GM23248 (cell line): ENCODE data around the gene DSC3.

Experiments
- EZH2 ChIP-seq: fragments of 200-600 bp; sonication (generic); IDR thresholded peaks from 2 replicates; pipeline ENCODE4 v1.6.1; 2018; ENCODE audit warnings: antibody characterized with exemption, mild to moderate bottlenecking; ENCODE audit not compliant: insufficient read depth, poor library complexity, severe bottlenecking
- EZH2phosphoT487 ChIP-seq: fragments of 200-600 bp; sonication (generic); IDR thresholded peaks from 2 replicates; pipeline ENCODE4 v1.6.1; 2018; ENCODE audit warnings: antibody characterized with exemption, moderate library complexity, mild to moderate bottlenecking, low read depth; ENCODE audit not compliant: insufficient read depth

DNA sequence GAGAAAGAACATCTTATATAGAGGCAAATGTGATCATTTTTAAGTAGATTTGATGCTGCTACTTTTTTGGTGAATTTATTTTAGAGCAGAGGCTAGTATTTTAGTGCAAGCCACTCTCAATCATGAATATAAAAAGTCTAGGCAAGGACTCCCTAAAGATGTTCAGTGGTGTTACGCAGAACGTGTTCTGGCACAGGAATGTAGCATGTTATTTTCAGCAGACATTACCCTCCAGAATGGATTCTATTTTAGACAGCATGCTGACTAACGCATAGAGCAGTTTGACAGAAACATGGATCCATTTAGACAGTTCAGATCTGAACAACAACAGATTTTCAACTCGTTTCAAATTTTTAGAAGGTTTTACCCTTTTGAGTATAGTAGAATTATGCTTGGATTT lies 54.1 kb downstream of the DSC3 start:
- no peak for TF ChIP-seq EZH2
- no peak for TF ChIP-seq EZH2phosphoT487
